ENCODE results near the gene MAPK10. TPM values are rescaled to one million over a fixed set of nuclear protein-coding genes. Genes with fewer than 3 reads are reported as not detected.

Gene MAPK10
- polyA plus RNA-seq, 2 of the 4 experiments (the other 2 are of a cell fraction) = 1.4 to 3.4 TPM

DNA sequence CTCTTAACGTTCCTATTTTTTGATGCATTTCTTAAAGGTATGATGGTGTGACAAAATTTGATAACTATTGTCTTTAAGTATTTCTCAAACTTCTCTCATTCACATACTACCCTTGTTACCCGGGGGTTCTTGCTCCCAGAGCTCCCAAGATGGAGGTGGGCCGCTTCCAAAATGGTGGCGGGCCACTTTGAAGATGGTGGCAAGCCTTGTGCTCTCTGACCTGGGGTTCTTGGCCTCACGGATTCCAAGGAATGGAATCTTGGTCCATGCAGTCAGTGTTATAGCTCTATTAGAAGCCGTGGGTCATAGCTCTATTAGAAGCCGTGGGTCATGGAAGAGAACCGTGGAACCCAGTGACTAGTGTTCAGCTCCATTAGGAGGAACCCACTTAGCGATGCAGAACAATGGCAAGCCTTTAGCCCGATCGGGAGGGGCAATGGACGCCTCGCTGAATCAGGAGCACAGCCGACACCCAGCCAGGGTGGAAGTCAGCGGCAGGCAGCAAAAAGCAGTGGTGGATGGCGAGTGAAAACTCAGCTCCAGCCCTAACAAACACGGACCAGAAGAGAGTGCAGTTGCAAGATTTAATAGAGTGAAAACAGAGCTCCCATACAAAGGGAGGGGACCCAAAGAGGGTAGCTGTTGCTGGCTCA is 403.4 kb downstream of the MAPK10 start:
- Histone ChIP-seq H3K4me1 (peaks cover 30% of the 10 kb centered on the region), H3K27ac (no peak overlapping the region), H3K4me2 (no peak overlapping the region), H3K9me3 (no peaks in the 10 kb centered on the region), H3K4me3 (no peak overlapping the region)
- no peak for ATAC-seq
- WGBS (ENCODE audit: missing lambda C conversion rate) = 95% methylated on average over 12 of the region's 17 CpGs
- no peak for DNase-seq (ENCODE audit: low read depth in 1 of 2, low spot score in 1 of 2)
- no peak for TF ChIP-seq NPAS2 (CRISPR knock-in tag; IDR thresholded peaks at IDR 0.05; ENCODE audit: borderline replicate concordance)
- TF ChIP-seq, protein P1, sequence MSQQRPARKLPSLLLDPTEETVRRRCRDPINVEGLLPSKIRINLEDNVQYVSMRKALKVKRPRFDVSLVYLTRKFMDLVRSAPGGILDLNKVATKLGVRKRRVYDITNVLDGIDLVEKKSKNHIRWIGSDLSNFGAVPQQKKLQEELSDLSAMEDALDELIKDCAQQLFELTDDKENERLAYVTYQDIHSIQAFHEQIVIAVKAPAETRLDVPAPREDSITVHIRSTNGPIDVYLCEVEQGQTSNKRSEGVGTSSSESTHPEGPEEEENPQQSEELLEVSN (IDR thresholded peaks at IDR 0.05; ENCODE audit: borderline replicate concordance, low read depth) = no peak
- TF ChIP-seq, protein P2, sequence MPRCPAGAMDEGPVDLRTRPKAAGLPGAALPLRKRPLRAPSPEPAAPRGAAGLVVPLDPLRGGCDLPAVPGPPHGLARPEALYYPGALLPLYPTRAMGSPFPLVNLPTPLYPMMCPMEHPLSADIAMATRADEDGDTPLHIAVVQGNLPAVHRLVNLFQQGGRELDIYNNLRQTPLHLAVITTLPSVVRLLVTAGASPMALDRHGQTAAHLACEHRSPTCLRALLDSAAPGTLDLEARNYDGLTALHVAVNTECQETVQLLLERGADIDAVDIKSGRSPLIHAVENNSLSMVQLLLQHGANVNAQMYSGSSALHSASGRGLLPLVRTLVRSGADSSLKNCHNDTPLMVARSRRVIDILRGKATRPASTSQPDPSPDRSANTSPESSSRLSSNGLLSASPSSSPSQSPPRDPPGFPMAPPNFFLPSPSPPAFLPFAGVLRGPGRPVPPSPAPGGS (IDR thresholded peaks at IDR 0.05) = no peak
- TF ChIP-seq RCOR1 (IDR thresholded peaks at IDR 0.05; ENCODE audit: low read depth, low read length) = no peak
- TF ChIP-seq POLR2AphosphoS2 (conservative IDR thresholded peaks at IDR 0.05; ENCODE audit: low read length) = no peak
- TF ChIP-seq SMC3 (IDR thresholded peaks at IDR 0.05) = no peak
- no peak for TF ChIP-seq RFX5 (IDR thresholded peaks at IDR 0.05)
- no peak for TF ChIP-seq FOSL2 (IDR thresholded peaks at IDR 0.05)
- TF ChIP-seq FOSL2 (CRISPR knock-in tag; IDR thresholded peaks at IDR 0.05) = no peak
- no peak for TF ChIP-seq TFCP2L1 (CRISPR knock-in tag; IDR thresholded peaks at IDR 0.05)
- TF ChIP-seq MAFK (IDR thresholded peaks at IDR 0.05; ENCODE audit: partially characterized antibody) = no peak
- TF ChIP-seq, protein P3, sequence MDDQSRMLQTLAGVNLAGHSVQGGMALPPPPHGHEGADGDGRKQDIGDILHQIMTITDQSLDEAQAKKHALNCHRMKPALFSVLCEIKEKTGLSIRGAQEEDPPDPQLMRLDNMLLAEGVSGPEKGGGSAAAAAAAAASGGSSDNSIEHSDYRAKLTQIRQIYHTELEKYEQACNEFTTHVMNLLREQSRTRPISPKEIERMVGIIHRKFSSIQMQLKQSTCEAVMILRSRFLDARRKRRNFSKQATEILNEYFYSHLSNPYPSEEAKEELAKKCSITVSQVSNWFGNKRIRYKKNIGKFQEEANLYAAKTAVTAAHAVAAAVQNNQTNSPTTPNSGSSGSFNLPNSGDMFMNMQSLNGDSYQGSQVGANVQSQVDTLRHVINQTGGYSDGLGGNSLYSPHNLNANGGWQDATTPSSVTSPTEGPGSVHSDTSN (IDR thresholded peaks at IDR 0.05) = no peak
- no peak for TF ChIP-seq HOXA7 (CRISPR knock-in tag; IDR thresholded peaks at IDR 0.05)
- no peak for TF ChIP-seq NR3C1 (IDR thresholded peaks at IDR 0.05)
- TF ChIP-seq FOSB (CRISPR knock-in tag; IDR thresholded peaks at IDR 0.05) = no peak
- TF ChIP-seq ATOH8 (CRISPR knock-in tag; IDR thresholded peaks at IDR 0.05; ENCODE audit: low read depth) = no peak
- ChIA-PET POLR2A (no interaction called here), CTCF (interaction anchor here (2.2 to 4.6 kb wide), 2 partner anchors 13 to 160 kb away, joined by 9 to 22 read pairs; no protein-coding TSS in a partner anchor)
- no peak for FAIRE-seq

DNA sequence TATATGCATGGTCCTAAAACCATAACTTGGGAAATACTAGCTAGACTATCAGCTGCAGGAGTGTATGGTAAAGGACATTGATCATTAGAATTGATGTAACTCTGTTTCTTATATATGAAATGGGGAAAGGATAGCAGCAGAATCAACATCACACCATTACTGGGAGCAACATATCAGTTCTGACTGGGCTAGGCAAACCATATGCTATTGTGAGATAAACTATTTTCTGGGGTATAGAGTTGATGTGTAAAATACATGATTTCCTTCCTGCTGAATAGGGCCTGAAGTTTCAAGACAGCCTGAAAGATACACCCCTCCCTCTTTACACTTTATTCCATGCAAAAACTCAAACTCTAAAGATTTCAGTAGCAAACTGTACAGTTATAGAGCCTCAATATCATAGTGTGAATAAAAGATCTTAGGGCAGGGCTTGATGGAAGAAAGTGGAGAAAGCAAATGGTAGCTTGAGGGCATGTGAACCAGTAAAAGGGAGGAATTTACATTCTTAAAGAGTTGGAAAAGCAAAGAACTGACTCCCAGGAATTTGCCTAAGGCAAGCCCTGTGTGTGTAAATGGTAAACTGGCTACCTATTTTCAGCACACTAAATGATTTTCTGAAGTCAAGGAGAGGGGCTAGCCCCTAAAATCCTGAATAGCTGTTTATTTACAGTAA is 404.1 kb downstream of the MAPK10 start:
- ChIA-PET POLR2A (no interaction called here), CTCF (interaction anchor here (0.9 to 4.6 kb wide), 3 partner anchors 9 to 159 kb away, joined by 3 to 22 read pairs (median 9); no protein-coding TSS in a partner anchor)
- peaks cover 30% of the 10 kb centered on the region for H3K4me1 ChIP-seq
- ATAC-seq (no peak), DNase-seq (ENCODE audit: low read depth in 1 of 2, low spot score in 1 of 2) (no peak), FAIRE-seq (no peak)
- H3K4me3 ChIP-seq = no peak overlapping the region
- no peaks in the 10 kb centered on the region for H3K9me3 ChIP-seq
- peak overlapping the region in 1 of 2 experiments; percentile 32; a peak in 1 of 6 replicates for H3K27ac ChIP-seq
- H3K4me2 ChIP-seq = 0 out of 3 replicates have a peak overlapping the region, but pooled peaks have one; percentile 21
- TF ChIP-seq POLR2A (IDR thresholded peaks at IDR 0.05; ENCODE audit: low read length) (no peak), ZFP36 (IDR thresholded peaks at IDR 0.05; ENCODE audit: borderline replicate concordance, partially characterized antibody) (no peak), KDM5A (IDR thresholded peaks at IDR 0.05) (no peak), RCOR1 (IDR thresholded peaks at IDR 0.05; ENCODE audit: low read depth, low read length) (no peak), PHF8 (IDR thresholded peaks at IDR 0.05; ENCODE audit: borderline replicate concordance, low read depth) (no peak), CEBPB (IDR thresholded peaks at IDR 0.05) (no peak), RARB (CRISPR knock-in tag; IDR thresholded peaks at IDR 0.05) (no peak), CHD4 (IDR thresholded peaks at IDR 0.05; ENCODE audit: borderline replicate concordance) (no peak), FOXS1 (CRISPR knock-in tag; IDR thresholded peaks at IDR 0.05) (no peak), FOSB (CRISPR knock-in tag; IDR thresholded peaks at IDR 0.05) (no peak), CTCF (IDR thresholded peaks at IDR 0.05) (no peak)
- TF ChIP-seq, protein P4, sequence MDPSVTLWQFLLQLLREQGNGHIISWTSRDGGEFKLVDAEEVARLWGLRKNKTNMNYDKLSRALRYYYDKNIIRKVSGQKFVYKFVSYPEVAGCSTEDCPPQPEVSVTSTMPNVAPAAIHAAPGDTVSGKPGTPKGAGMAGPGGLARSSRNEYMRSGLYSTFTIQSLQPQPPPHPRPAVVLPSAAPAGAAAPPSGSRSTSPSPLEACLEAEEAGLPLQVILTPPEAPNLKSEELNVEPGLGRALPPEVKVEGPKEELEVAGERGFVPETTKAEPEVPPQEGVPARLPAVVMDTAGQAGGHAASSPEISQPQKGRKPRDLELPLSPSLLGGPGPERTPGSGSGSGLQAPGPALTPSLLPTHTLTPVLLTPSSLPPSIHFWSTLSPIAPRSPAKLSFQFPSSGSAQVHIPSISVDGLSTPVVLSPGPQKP (IDR thresholded peaks at IDR 0.05; ENCODE audit: low read depth, low read length) = no peak
- TF ChIP-seq, protein P3 (IDR thresholded peaks at IDR 0.05) = no peak
